DOHH2 (cell line): ENCODE data around the gene ABCA4.

Experiments used
- H3F3A ChIP-seq: fragments of 200-600 bp; sonication (generic), shearing (Covaris generic); 2 replicates; pipeline ENCODE4 v1.6.0; 2016; ENCODE audit warnings: antibody characterized with exemption, mild to moderate bottlenecking; ENCODE audit not compliant: control insufficient read depth, insufficient read depth
- H3K27ac ChIP-seq: fragments of 200-600 bp; sonication (generic); 2 replicates; pipeline ENCODE4 v1.5.1; 2014; ENCODE audit warnings: low read depth, mild to moderate bottlenecking, low read length, moderate library complexity
- H3K27me3 ChIP-seq: fragments of 200-600 bp; sonication (generic); 2 replicates; pipeline ENCODE4 v1.6.1; 2014; ENCODE audit warnings: mild to moderate bottlenecking, low read length, mixed read lengths; ENCODE audit not compliant: control insufficient read depth
- H3K36me3 ChIP-seq: fragments of 200-600 bp; sonication (generic); 2 replicates; pipeline ENCODE4 v1.6.1; 2014; ENCODE audit warnings: mild to moderate bottlenecking, low read length, moderate library complexity, mixed read lengths; ENCODE audit not compliant: control insufficient read depth
- H3K4me1 ChIP-seq: fragments of 200-600 bp; sonication (generic); 2 replicates; pipeline ENCODE4 v1.6.1; 2014; ENCODE audit warnings: mild to moderate bottlenecking, low read length, mixed read lengths; ENCODE audit not compliant: control insufficient read depth
- H3K4me2 ChIP-seq: fragments of 200-600 bp; sonication (generic); 2 replicates; pipeline ENCODE4 v1.6.0; 2014; ENCODE audit warnings: mild to moderate bottlenecking, low read length, moderate library complexity
- H3K4me3 ChIP-seq: fragments of 200-600 bp; sonication (generic); 2 replicates; pipeline ENCODE4 v1.5.1; 2014; ENCODE audit warnings: mild to moderate bottlenecking, low read length, mixed read lengths
- H3K79me2 ChIP-seq: fragments of 200-600 bp; sonication (generic); 2 replicates; pipeline ENCODE4 v1.6.1; 2014; ENCODE audit warnings: mild to moderate bottlenecking, low read length, mixed read lengths; ENCODE audit not compliant: control insufficient read depth
- H3K9me2 ChIP-seq: fragments of 200-600 bp; sonication (generic); replicated peaks from 2 replicates; pipeline ENCODE4 v1.6.1; 2014; ENCODE audit warnings: mild to moderate bottlenecking, low read length, mixed read lengths; ENCODE audit not compliant: control insufficient read depth
- H3K9me3 ChIP-seq: fragments of 200-600 bp; sonication (generic); 2 replicates; pipeline ENCODE4 v1.6.1; 2014; ENCODE audit warnings: antibody characterized with exemption, low read length, mixed read lengths; ENCODE audit not compliant: control insufficient read depth, insufficient read depth
- H4K20me1 ChIP-seq: fragments of 200-600 bp; sonication (generic); 2 replicates; pipeline ENCODE4 v1.6.0; 2014; ENCODE audit warnings: low read depth, mild to moderate bottlenecking, antibody characterized with exemption, low read length, moderate library complexity; ENCODE audit not compliant: control insufficient read depth, insufficient read depth
- EZH2phosphoT487 ChIP-seq: fragments of 200-600 bp; sonication (generic); IDR thresholded peaks from 2 replicates; pipeline ENCODE4 v1.6.1; 2017; ENCODE audit warnings: borderline replicate concordance, mild to moderate bottlenecking, antibody characterized with exemption, low read length, moderate library complexity, mixed read lengths
- TF ChIP-seq, protein P1 (sequence below): fragments of 200-600 bp; sonication (generic); IDR thresholded peaks from one replicate; pipeline ENCODE4 v1.5.1; 2014; ENCODE audit warnings: antibody characterized with exemption, mild to moderate bottlenecking, low read depth, low read length; ENCODE audit not compliant: poor library complexity, severe bottlenecking

Gene ABCA4

DNA sequence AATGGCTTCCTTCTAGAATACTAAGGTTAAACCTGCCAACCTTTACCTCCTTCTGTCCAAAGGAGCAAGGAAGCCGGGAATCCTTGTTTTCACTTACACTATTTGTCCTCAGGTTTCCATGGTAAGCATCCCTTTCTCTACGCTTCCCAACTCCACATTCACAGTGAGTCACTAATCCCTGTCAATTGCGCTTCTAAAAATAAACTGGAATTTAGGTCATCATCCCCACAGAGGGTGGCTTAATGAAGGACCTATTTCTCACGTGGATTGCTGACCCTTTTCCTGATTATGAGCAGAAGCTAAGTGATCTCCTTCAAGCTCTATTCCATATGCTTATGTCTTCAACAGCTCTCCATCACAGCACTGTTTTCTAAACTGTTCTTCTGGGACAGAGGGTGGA lies 39.9 kb upstream of the ABCA4 start:
- Histone ChIP-seq H3F3A (no peaks in the 10 kb centered on the region), H3K27me3 (no peaks in the 10 kb centered on the region), H3K27ac (no peak overlapping the region), H3K36me3 (no peaks in the 10 kb centered on the region), H4K20me1 (no peaks in the 10 kb centered on the region), H3K79me2 (no peaks in the 10 kb centered on the region), H3K9me3 (no peaks in the 10 kb centered on the region), H3K9me2 (no peaks in the 10 kb centered on the region), H3K4me1 (no peaks in the 10 kb centered on the region), H3K4me3 (no peak overlapping the region), H3K4me2 (no peak overlapping the region)
- TF ChIP-seq, protein P1, sequence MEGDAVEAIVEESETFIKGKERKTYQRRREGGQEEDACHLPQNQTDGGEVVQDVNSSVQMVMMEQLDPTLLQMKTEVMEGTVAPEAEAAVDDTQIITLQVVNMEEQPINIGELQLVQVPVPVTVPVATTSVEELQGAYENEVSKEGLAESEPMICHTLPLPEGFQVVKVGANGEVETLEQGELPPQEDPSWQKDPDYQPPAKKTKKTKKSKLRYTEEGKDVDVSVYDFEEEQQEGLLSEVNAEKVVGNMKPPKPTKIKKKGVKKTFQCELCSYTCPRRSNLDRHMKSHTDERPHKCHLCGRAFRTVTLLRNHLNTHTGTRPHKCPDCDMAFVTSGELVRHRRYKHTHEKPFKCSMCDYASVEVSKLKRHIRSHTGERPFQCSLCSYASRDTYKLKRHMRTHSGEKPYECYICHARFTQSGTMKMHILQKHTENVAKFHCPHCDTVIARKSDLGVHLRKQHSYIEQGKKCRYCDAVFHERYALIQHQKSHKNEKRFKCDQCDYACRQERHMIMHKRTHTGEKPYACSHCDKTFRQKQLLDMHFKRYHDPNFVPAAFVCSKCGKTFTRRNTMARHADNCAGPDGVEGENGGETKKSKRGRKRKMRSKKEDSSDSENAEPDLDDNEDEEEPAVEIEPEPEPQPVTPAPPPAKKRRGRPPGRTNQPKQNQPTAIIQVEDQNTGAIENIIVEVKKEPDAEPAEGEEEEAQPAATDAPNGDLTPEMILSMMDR = no peak
- no peak for TF ChIP-seq EZH2phosphoT487

DNA sequence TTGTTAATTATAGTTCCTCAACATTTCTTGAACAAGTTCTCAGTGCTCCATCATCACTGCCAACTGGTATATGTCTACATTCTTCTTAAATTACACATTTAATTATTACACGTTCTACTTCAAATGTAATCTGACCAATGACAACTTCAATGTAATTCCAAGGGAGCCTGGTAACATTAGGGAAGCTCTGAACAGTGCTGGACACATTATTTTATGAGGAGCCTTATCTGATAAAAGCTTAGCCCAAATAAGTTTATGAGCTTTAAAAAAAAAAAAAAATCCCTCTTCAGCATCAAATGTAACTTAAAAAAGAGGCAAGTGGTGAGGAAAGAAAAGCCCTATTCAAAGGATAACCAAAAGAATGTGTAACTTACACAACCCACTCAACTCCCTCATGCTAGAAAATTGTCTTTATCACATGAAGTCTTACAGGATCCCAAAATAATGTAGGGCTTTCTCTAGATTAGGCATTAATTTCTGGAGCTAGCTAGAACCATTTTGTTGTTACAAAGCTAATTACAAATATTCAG lies 35.2 kb upstream of the ABCA4 start:
- Histone ChIP-seq H3K79me2 (no peaks in the 10 kb centered on the region), H3K4me2 (no peak overlapping the region), H3K4me1 (no peaks in the 10 kb centered on the region), H3K27me3 (no peaks in the 10 kb centered on the region), H3K9me2 (no peaks in the 10 kb centered on the region), H3K4me3 (no peak overlapping the region), H3F3A (no peaks in the 10 kb centered on the region), H3K36me3 (no peaks in the 10 kb centered on the region), H4K20me1 (no peaks in the 10 kb centered on the region), H3K27ac (no peak overlapping the region), H3K9me3 (no peaks in the 10 kb centered on the region)
- TF ChIP-seq, protein P1 = no peak
- no peak for TF ChIP-seq EZH2phosphoT487

DNA sequence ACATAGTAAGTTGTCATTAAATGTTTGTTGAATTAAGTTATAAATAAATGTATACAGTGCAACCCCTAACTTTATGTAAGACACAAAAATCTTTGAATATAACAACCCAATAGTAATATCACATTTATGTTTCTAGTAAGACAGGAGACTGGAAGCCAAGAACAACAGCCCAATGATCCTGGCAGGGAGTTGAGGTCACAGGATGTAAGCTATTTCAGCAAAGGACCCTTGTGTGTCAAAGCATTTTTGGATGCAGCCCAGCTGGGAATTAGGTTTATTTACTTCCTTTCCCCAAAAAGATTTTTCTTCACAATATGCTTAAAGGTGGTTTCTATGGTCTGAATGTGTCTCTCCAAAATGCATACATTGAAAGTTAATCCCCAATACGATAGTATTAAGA lies 34.0 kb upstream of the ABCA4 start:
- Histone ChIP-seq H3K9me2 (no peaks in the 10 kb centered on the region), H3K9me3 (no peaks in the 10 kb centered on the region), H3K36me3 (no peaks in the 10 kb centered on the region), H3K27me3 (no peaks in the 10 kb centered on the region), H3K4me2 (no peak overlapping the region), H3K79me2 (no peaks in the 10 kb centered on the region), H3K27ac (no peak overlapping the region), H3K4me3 (no peak overlapping the region), H3F3A (no peaks in the 10 kb centered on the region), H3K4me1 (no peaks in the 10 kb centered on the region), H4K20me1 (no peaks in the 10 kb centered on the region)
- no peak for TF ChIP-seq EZH2phosphoT487
- TF ChIP-seq, protein P1 = no peak
